Colon (tissue), 2 donors: ENCODE measurements around the gene ING1.
"Not testable (repeated sequence)": the region's sequence is repeated elsewhere in the genome, so short reads cannot be mapped to it uniquely, and the experiment has no call there.

Experiments
- FAIRE-seq: peaks from 2 replicates; lab custom pipeline; 2012; peaks lifted over from hg19 to GRCh38; lab: Jason Lieb, UNC
- donor health status: control.
- donor health status: control.

ING1 gene

DNA sequence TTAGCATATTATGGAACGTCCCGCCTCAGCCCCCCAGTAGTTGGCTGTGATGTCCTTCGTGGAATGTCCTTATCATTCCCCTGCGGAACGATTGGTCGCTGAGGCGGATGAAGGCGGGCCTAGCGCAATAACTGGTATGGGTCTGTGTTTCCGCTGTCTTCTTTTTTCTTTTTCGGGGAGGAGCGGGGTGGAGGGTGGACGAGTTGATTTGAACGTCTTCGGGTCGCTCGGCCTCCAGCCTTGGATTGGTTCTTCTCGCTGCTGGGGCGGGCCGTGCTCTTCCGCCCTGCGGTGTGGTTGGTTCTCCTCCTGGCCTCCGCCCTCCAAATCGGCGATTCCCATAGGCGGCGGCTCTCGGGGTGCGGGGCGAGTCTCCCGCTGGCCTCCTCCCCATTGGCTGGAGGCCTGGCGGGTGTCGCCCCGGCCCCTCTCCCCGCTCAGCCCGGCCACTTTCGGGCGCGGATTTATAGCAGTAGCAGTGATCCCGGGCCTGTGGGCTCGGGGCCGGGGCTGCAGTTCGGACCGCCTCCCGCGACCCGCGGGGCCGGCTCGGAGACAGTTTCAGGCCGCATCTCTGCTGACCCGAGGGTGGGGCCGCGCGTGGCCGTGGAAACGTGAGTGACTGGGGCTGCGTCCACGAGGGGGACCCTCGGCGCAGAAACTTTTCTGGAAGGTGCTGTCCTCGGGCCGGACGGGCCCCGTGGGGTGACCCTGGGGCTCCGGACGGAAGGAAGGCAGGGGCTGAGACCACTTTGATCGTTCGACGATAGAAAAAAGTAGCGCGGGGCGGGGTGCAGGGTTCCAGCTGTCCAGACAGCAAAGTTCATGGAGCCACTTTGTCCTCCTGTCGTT is 2.1 kb downstream of the ING1 start:
- FAIRE-seq, result peak; percentile 97

- no peak for FAIRE-seq
Measured at GRCh38 chr13:110716247-110716515, 2.7 kb downstream of the ING1 start.

- no peak for FAIRE-seq
Measured at GRCh38 chr13:110719036-110719710, 5.7 kb downstream of the ING1 start.

GRCh38 chr13:110722971-110723370 is 9.5 kb downstream of the ING1 start:
- no peak for FAIRE-seq

GRCh38 chr13:110723598-110723997 is 10.1 kb downstream of the ING1 start:
- no peak for FAIRE-seq

GRCh38 chr13:110726153-110726552 is 12.7 kb downstream of the ING1 start:
- not testable (repeated sequence) for FAIRE-seq

- FAIRE-seq, result no peak
Measured at GRCh38 chr13:110726726-110727125, 13.2 kb downstream of the ING1 start.

DNA sequence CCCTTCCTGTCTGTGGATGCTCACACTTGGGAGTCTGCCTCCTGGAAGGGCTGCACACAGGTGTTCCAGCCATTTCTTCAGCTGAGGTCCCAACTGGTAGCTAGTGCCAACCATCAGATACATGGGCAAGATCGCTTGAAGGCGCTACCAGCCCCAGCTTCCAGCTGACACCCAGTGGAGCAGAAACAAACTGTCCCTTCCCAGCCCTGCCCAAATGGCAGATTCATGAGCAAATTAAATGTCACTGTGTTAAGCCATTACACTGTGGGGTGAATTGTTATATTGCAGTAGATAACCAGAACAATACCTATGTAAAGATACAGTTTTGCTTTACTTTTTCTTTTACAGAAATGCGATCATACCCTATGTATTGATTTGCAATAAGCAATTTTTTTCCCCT is 17.6 kb downstream of the ING1 start:
- no peak for FAIRE-seq

DNA sequence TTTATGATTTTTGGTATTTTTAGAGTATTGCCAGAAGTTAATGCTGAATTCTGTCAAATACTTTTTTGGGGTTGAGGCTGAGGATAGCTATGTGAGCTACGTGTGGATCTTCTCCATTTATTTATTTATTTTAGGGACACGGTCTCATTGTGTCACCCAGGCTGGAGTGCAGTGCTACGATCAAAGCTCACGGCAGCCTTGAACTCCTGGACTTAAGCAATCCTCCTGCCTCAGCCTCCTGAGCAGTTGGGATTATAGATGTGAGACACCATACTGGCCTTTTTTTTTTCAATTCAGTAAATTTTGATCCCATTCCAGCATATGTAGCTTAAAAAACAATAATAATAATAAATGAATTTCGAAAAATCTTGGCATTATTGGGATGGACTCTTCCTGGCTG is 21.1 kb downstream of the ING1 start:
- FAIRE-seq, result no peak

DNA sequence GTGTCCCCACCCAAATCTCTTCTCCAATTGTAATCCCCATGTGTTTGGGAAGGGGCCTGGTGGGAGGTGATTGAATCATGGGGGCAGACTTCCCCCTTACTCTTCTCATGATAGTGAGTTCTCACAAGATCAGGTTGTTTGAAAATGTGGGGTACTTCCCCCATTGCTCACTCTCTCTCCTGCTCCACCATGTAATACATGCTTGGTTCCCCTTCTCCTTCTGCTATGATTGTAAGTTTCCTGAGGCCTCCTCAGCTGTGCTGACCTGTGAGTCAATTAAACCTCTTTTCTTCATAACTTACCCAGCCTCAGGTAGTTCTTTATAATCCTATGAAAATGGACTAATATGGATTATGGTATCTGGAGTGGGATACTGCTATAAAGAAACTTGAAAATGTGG is 24.1 kb downstream of the ING1 start:
- no peak for FAIRE-seq

DNA sequence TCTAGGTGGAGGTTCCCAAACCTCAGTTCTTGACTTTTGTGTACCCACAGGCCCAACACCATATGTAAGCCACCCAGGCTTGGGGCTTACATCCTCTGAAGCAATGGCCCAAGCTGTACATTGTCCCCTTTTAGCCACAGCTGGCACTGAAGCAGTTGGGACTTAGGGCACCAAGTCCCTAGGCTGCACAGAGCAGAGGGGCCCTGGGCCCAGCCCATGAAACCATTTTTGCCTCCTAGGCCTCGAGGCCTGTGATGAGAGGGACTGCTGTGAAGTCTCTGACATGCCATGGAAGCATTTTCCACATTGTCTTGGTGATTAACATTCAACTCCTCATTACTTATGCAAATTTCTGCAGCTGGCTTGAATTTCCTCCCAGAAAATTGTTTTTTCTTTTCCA is 30.2 kb downstream of the ING1 start:
- FAIRE-seq, result no peak

GRCh38 chr13:110746438-110746837 is 32.9 kb downstream of the ING1 start:
- FAIRE-seq, result no peak

DNA sequence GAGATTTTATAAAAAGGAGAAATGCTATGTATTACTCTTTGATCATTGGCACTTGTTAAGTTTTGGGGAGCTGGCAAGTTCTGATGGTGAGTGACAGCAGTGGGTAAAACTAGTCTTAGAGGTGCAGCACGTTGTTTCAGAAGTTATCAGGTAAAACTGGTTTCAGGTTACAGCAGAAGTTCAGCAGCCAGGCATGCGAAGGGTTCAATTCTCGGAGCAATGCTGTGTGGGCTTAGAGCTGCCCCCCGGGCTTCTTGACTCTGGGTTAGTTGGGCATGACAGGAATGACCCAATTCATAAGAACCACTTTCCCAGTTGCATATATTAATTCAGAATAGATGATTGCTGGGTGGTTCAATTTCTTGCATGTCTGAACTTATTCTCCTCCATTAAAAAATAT is 34.8 kb downstream of the ING1 start:
- no peak for FAIRE-seq

- no peak for FAIRE-seq
Measured at GRCh38 chr13:110756219-110756631, 42.7 kb downstream of the ING1 start.

DNA sequence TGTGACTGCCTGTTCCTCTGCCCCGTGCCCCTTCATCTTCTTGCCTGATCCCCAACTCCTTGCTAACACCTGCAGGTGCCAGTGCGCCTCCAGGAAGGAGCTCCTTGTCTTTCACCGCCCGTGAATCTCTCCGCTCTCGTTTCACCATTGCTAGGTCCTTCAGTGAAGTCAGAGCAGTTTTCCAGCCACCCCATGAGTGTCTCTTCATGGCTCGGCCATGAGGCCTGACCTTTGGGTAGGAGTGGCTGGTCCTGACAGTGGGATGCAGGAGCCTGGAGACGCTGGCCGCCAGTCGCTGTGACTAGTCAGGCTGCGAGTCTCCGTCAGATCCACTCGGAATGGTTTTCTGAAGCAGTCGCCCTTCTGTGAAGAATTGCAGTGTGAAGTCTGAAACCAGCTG is 43.8 kb downstream of the ING1 start:
- no peak for FAIRE-seq

GRCh38 chr13:110758195-110758805 is 44.8 kb downstream of the ING1 start:
- no peak for FAIRE-seq

- FAIRE-seq, result no peak
Measured at GRCh38 chr13:110759710-110760109, 46.2 kb downstream of the ING1 start.

- no peak for FAIRE-seq
Measured at GRCh38 chr13:110760611-110761010, 47.1 kb downstream of the ING1 start.

DNA sequence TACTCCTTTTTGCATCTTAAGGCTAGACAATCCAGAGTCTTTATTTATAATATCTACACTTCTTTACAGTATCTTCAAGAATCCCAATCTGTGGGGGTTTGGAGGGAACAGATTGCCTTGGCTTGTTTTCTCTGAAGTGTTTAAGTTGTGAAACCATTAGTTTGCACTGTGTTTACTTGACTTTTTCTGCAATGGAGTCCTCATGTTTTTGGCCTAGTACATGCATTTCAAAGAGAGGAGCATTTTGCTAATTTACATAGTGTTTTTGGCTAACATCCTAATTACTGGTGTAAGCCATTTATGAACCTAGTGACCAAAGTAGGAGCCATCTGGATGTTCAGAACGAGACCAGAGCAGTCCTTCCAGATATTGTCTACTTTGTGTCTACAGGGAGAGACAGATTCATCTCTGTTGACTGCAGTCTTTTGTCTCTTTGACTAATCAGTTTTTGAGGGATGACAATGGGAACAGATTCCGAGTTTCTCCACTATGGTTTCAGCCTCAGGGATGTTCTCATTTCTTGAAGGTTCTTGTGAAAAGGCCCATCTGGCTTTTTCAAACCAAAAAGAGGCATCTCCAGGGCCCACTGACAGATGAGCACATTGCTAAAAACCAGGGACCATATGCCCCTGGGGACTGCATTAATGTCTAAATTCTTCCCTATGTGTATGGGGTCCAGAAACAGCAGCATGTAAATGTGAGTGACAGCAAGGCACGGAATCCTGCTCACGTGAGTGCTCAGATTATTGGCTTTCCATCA is 53.4 kb downstream of the ING1 start:
- no peak for FAIRE-seq

GRCh38 chr13:110767476-110767875 is 54.0 kb downstream of the ING1 start:
- no peak for FAIRE-seq

GRCh38 chr13:110769097-110769496 is 55.6 kb downstream of the ING1 start:
- FAIRE-seq, result no peak

DNA sequence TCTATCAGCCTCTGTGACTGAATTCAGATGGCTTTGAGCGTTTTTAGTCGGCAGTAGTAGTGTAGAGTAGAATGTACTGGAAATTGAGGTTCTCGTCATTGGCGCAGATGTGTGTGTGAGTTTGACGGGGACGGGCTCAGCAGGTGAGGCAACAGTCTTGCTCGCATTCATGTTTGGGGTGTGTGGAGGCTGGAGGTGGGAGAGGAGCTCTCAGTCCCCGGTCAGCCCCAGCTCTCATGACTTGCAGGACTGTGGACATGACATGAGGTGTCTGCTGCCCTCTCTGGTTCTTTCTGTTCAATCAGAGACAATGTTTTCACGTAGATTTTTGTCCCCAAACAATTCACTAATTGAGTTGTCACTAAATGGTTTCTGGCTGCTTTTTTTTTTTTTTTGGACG is 57.2 kb downstream of the ING1 start:
- no peak for FAIRE-seq

- no peak for FAIRE-seq
Measured at GRCh38 chr13:110771194-110771593, 57.7 kb downstream of the ING1 start.
